DOHH2 (cell line): ENCODE data around the gene OR5AN1.

Source experiments
- CTCF ChIP-seq: fragments of 200-600 bp; sonication (generic); IDR thresholded peaks from one replicate; pipeline ENCODE4 v1.5.1; 2014; ENCODE audit warnings: antibody characterized with exemption, mild to moderate bottlenecking, low read depth, low read length; ENCODE audit not compliant: poor library complexity, severe bottlenecking
- EZH2phosphoT487 ChIP-seq: fragments of 200-600 bp; sonication (generic); IDR thresholded peaks from 2 replicates; pipeline ENCODE4 v1.6.1; 2017; ENCODE audit warnings: borderline replicate concordance, mild to moderate bottlenecking, antibody characterized with exemption, low read length, moderate library complexity, mixed read lengths

GRCh38 chr11:59401262-59401552, 42.5 kb downstream of the OR5AN1 start:
- TF ChIP-seq CTCF (no peak), EZH2phosphoT487 (no peak)
